Measurements from ENCODE around the gene TMEM40. TPM values are rescaled to one million over a fixed set of nuclear protein-coding genes. Genes with fewer than 3 reads are reported as not detected.
"Not testable (repeated sequence)": the region's sequence is repeated elsewhere in the genome, so short reads cannot be mapped to it uniquely, and the experiment has no call there.

The TMEM40 gene
- total RNA-seq, 1 experiment from 2014 or later, result not detected

DNA sequence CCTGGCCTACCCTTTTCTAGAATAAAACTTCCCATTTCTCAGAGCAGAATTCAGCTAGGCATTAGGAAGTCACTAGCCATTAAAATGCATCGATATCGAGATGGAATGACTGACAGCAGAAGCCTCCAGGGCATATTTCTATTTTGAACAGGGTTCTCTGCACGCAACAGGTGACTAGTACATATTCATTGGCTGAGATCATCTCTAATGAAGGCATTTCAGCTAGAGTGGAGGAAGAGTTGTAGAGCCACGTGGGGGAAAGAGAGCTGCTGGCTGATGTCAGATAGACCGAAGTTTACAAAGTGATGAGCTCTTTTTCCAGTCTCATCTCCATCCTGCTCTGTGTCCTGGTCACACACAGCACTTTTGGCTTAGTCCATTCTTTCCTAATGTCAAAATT is 7.5 kb downstream of the TMEM40 start:
- DNase-seq (ENCODE audit: low read depth), result peak; percentile 28

- peak; percentile 75 for DNase-seq (ENCODE audit: low read depth)
These were observed 8.4 kb downstream of the TMEM40 start for GRCh38 chr3:12750658-12751071.

GRCh38 chr3:12750223-12750622 is 8.8 kb downstream of the TMEM40 start:
- DNase-seq (ENCODE audit: low read depth), result peak; percentile 82

DNA sequence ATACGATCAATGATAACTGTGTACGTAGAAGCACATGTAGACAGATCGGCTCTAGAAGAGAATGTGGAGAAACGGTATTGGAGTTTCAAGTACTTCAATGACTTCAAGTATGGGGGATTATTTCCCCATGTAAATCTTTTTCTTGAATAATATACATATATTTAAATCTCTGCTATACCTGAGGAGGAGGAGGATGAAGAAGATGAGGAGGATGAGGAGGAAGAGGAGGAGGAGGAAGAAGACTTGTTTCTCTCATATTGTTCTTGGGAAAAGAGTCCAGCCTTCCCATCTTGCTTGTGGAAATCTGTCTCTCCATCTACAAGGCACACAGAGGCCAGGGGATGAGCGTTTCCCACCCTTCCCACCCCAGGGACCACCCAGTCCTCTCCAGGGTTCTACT is 10.6 kb downstream of the TMEM40 start:
- DNase-seq (ENCODE audit: low read depth), result no peak

DNA sequence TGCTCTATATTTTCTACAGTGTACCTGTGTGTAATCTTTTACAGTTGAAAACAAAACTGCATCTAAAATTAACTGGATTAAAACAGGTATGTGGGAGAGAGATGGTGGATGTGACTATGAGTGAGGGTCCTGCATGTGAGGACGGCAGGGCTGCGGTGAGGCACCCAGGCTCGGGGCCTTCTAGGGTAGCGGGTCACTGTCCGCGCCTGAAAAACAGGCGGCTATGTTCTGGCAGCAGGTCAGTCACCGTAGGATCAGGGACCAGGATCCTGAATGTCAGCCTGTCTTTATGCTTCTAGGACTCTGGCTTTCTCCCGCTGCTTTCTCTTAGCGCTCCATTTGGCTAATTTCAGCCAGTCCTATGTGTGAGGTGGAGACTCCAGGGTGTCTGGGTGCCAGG is 12.6 kb downstream of the TMEM40 start:
- no peak for DNase-seq (ENCODE audit: low read depth)

DNA sequence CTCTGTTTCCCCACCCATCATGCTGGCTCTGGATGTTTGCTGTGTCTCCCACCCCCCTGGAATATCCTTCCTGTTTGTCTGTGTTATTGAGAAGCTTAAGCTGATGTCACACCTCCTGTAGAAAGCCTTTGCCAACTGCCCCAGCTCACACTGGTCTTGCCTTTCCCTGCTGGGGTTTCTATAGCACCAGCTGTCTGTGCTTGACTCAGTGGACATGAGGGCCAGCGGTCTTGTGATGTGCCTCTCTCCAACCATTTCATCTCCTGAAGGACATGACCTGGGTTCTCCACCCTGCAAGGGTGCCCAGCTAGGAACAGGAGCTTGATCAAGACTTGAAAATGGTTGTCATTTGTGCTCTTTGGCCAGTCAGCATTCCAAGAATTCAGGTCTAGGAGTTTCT is 14.7 kb downstream of the TMEM40 start:
- no peak for DNase-seq (ENCODE audit: low read depth)

DNA sequence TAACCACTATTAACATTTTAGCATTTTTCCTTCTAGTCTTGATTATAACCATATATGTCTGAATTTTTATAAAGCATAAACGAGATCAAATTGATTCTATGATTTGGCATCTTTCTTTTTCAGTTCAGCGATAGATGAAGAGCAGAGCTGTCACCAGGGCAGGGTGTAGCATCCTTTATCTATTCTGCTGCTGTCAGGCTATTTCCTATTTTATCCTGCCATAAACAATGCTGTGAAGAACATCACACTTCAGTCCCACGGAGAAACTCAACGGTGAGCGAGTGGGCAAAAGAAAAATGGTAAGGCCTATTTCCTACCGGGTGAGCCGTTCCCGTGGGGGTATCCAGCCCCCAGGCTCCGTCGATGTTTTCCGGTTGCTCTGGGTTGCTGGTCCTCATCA is 15.5 kb downstream of the TMEM40 start:
- DNase-seq (ENCODE audit: low read depth), result no peak

- DNase-seq (ENCODE audit: low read depth), result no peak
These were observed 16.5 kb downstream of the TMEM40 start for GRCh38 chr3:12742330-12743107.

DNA sequence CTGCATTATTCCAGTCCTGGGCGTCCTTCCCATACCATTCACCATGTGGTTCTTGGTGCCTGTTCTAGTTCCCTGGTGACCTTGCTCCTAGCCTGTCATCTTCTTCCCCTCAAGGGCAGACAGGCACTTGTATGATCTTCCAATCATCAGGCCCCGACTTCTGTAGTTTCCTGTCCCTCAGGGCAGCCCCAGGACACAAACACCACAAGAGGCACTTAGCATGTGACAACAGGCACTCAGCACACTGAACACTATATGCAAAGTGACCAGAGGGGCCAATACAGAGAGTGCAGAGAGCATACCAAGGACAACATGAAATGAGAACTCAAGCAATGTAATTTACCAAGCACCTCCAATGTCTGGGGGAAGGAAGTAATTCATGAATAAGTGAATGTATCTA is 17.9 kb downstream of the TMEM40 start:
- no peak for DNase-seq (ENCODE audit: low read depth)

DNA sequence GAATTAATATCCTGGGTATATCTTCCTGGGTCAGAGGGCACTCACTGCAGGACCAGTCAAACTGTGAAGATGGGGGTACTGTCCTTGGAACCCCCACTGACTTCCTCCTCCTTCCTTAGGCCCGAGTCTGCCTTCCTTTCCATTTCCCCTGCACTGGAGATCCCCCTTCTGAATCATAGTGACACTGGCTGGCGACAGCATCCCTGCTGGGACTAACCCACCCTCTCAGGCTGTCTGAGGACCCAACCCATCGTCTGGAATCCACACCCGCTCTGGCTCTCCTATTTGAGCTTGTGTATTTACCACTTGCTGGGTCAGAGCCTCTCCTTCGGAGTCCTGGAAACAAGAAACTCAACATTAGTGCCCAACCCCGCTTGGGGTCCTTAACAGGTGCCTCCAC is 21.2 kb downstream of the TMEM40 start:
- DNase-seq (ENCODE audit: low read depth), result no peak

DNA sequence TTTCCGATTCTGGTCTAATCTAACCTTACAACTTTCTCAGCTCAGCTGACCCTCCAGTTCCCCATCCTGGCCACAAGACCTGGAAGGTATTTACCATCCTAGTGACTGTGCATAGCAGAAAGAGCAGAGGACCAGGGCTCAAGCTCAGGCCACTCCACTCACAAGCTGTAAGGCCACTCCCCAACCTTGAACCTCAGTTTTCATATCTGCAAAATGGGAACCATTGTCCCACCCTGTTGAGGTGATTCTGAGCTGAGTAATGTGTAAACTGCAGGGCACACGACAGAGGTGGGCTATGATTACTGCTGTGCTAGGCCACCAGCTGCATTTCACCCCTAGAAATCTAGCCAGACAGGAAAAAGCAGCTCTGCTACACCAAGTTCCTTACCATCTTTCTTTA is 21.7 kb downstream of the TMEM40 start:
- no peak for DNase-seq (ENCODE audit: low read depth)

DNA sequence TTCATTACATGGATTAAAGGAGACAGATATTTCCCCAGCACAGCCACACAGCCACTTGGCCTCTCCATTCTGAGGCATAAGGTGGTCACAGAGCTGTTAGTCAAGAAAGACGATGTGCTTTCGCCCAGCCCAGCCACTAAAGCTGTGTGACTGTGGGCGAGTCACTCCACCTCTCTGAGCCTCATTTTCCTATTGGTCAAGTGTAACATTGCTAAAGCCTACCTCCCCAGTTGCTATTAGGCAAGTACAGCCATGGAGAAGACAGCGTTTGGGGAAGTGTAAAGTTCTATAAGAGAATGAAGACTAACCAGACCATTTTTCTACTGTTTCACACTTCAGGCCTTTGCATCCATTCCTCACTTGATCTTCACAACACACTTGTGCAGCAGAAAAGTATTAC is 24.1 kb downstream of the TMEM40 start:
- DNase-seq (ENCODE audit: low read depth), result no peak

- no peak for DNase-seq (ENCODE audit: low read depth)
These were observed 25.5 kb downstream of the TMEM40 start for GRCh38 chr3:12733566-12733965.

DNA sequence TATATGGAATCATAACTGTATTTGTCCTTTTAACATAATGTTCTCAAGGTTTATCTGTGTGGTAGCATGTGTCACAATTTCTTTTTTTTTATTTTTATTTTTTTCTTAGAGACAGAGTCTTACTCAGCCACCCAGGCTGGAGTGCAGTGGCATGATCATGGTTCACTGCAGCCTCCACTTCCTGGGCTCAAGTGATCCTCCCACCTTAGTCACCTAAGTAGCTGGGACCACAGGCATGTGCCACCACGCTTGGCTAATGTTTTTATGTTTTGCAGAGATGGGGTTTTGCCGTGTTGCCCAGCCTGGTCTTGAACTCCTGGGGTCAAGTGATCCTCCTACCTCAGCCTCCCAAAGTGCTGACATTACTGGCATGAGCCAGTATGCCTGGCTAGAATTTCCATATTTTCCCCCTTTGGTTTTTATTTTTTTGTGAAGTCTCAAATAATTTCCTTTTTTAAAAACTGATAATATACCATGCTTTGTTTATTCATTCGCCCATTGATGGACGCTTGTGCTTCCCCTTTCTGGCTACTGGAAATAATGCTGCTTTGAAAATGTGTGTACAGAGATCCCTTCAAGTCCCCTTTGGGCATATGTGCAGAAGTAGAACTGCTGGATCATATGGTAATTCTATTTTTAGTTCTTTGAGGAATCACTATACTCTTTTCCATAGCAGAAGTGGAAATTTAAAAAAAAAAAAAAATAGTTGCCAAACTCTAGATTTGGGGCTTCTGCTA is 28.4 kb downstream of the TMEM40 start:
- DNase-seq (ENCODE audit: low read depth), result peak; percentile 63

- DNase-seq (ENCODE audit: low read depth), result no peak
These were observed 29.9 kb downstream of the TMEM40 start for GRCh38 chr3:12729051-12729651.

GRCh38 chr3:12727937-12728336 is 31.1 kb downstream of the TMEM40 start:
- DNase-seq (ENCODE audit: low read depth), result no peak

GRCh38 chr3:12727481-12727880 is 31.6 kb downstream of the TMEM40 start:
- no peak for DNase-seq (ENCODE audit: low read depth)

- DNase-seq (ENCODE audit: low read depth), result no peak
These were observed 33.6 kb downstream of the TMEM40 start for GRCh38 chr3:12725436-12725835.

GRCh38 chr3:12724794-12725193 is 34.3 kb downstream of the TMEM40 start:
- peak; percentile 6 for DNase-seq (ENCODE audit: low read depth)

- not testable (repeated sequence) for DNase-seq (ENCODE audit: low read depth)
These were observed 35.7 kb downstream of the TMEM40 start for GRCh38 chr3:12723362-12723761.

DNA sequence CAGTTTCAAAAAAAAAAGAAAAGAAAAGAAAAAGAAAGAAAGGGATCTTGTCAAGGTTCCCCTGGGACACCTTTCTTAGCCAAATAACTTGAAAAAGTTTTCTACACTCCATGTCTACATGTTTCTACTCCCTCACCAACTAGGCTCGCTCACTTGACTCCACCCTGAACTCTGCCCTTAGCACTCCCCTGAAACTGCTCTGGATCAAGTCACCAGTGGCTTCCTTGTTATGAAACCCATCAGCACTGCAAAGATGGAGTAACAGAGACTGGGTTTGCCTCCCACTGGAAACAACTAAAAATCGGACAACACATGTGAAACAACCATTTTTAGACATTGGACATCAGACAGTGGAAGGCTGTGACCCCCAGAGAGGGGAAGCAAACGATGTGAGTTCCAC is 36.8 kb downstream of the TMEM40 start:
- DNase-seq (ENCODE audit: low read depth), result no peak

GRCh38 chr3:12719984-12720898 is 38.8 kb downstream of the TMEM40 start:
- peak; percentile 76 for DNase-seq (ENCODE audit: low read depth)
